Measurements from ENCODE around the gene SAXO1.

- TF ChIP-seq CTCF (IDR thresholded peaks at IDR 0.05 in 4 of 5, conservative IDR thresholded peaks at IDR 0.05 in 1 of 5) (no peak), POLR2A (IDR thresholded peaks at IDR 0.05) (no peak)
These were observed 38.6 kb downstream of the SAXO1 start for GRCh38 chr9:18994263-18994916.
